ENCODE measurements around the gene AFP. TPM values are rescaled to one million over a fixed set of nuclear protein-coding genes. Genes with fewer than 3 reads are reported as not detected.

AFP gene
- total and polyA plus RNA-seq, 2 of the 13 experiments (the other 11 are each of a cell fraction or from before 2014, with no cell fraction given), result 9,434 to 13,105 TPM

DNA sequence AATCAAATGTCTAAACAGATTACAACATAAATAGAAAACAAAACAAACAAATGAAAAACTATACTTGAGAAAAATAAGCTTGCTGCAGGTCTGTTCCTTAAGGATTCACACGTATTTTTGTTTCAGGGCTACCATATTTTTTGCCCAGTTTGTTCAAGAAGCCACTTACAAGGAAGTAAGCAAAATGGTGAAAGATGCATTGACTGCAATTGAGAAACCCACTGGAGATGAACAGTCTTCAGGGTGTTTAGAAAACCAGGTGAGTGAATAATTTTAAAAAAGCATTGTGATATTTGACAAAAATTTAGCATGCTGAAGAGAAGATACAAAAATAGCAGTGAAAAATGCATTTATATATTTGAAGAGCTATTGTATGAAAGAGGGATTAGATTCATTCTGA is 2.0 kb downstream of the AFP start (continued):
- TF ChIP-seq, protein P1, sequence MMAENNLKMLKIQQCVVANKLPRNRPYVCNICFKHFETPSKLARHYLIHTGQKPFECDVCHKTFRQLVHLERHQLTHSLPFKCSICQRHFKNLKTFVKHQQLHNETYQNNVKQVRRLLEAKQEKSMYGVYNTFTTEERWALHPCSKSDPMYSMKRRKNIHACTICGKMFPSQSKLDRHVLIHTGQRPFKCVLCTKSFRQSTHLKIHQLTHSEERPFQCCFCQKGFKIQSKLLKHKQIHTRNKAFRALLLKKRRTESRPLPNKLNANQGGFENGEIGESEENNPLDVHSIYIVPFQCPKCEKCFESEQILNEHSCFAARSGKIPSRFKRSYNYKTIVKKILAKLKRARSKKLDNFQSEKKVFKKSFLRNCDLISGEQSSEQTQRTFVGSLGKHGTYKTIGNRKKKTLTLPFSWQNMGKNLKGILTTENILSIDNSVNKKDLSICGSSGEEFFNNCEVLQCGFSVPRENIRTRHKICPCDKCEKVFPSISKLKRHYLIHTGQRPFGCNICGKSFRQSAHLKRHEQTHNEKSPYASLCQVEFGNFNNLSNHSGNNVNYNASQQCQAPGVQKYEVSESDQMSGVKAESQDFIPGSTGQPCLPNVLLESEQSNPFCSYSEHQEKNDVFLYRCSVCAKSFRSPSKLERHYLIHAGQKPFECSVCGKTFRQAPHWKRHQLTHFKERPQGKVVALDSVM (CRISPR knock-in tag; IDR thresholded peaks at IDR 0.05), result no peak
- no peak for TF ChIP-seq ZBTB8A (CRISPR knock-in tag; IDR thresholded peaks at IDR 0.05; ENCODE audit: borderline replicate concordance, low read depth)
- TF ChIP-seq, protein P2, sequence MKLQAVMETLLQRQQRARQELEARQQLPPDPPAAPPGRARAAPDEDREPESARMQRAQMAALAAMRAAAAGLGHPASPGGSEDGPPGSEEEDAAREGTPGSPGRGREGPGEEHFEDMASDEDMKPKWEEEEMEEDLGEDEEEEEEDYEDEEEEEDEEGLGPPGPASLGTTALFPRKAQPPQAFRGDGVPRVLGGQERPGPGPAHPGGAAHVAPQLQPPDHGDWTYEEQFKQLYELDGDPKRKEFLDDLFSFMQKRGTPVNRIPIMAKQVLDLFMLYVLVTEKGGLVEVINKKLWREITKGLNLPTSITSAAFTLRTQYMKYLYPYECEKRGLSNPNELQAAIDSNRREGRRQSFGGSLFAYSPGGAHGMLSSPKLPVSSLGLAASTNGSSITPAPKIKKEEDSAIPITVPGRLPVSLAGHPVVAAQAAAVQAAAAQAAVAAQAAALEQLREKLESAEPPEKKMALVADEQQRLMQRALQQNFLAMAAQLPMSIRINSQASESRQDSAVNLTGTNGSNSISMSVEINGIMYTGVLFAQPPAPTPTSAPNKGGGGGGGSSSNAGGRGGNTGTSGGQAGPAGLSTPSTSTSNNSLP (IDR thresholded peaks at IDR 0.05; ENCODE audit: low read depth, low read length), result no peak
- 0 out of 2 replicates have a peak, but pooled peaks have one; percentile 7 for TF ChIP-seq MXD4 (CRISPR knock-in tag; IDR thresholded peaks at IDR 0.05)
- TF ChIP-seq, protein P3, sequence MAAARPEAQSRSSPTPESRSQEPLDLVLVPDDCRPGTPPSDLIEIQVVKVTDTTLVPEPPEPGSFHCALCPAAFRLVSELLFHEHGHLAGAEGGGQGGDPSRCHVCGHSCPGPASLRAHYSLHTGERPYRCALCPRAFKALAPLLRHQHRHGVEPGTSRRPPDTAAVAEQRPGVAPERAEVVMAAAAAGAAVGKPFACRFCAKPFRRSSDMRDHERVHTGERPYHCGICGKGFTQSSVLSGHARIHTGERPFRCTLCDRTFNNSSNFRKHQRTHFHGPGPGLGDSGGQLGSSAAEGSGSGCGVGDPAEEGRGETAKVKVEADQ (CRISPR knock-in tag; IDR thresholded peaks at IDR 0.05; ENCODE audit: borderline replicate concordance), result no peak
- no peak for TF ChIP-seq NRL (CRISPR knock-in tag; IDR thresholded peaks at IDR 0.05; ENCODE audit: borderline replicate concordance)
- no peak for TF ChIP-seq RARG (CRISPR knock-in tag; IDR thresholded peaks at IDR 0.05; ENCODE audit: low read depth)
- no peak for TF ChIP-seq ZNF34 (CRISPR knock-in tag; IDR thresholded peaks at IDR 0.05; ENCODE audit: borderline replicate concordance)
- no peak for TF ChIP-seq CCDC6 (CRISPR knock-in tag; IDR thresholded peaks at IDR 0.05)
- TF ChIP-seq PAF1 (CRISPR knock-in tag; IDR thresholded peaks at IDR 0.05), result 0 out of 2 replicates have a peak, but pooled peaks have one; percentile 10
- no peak for TF ChIP-seq CHD2 (IDR thresholded peaks at IDR 0.05; ENCODE audit: low read depth, low read length)
- no peak for TF ChIP-seq ZIK1 (CRISPR knock-in tag; IDR thresholded peaks at IDR 0.05; ENCODE audit: borderline replicate concordance, low read depth)
- no peak for TF ChIP-seq CAMTA2 (CRISPR knock-in tag; IDR thresholded peaks at IDR 0.05; ENCODE audit: borderline replicate concordance)
- TF ChIP-seq NCOR1 (IDR thresholded peaks at IDR 0.05; ENCODE audit: borderline replicate concordance, low read length), result no peak
- TF ChIP-seq, protein P4, sequence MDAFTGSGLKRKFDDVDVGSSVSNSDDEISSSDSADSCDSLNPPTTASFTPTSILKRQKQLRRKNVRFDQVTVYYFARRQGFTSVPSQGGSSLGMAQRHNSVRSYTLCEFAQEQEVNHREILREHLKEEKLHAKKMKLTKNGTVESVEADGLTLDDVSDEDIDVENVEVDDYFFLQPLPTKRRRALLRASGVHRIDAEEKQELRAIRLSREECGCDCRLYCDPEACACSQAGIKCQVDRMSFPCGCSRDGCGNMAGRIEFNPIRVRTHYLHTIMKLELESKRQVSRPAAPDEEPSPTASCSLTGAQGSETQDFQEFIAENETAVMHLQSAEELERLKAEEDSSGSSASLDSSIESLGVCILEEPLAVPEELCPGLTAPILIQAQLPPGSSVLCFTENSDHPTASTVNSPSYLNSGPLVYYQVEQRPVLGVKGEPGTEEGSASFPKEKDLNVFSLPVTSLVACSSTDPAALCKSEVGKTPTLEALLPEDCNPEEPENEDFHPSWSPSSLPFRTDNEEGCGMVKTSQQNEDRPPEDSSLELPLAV (CRISPR knock-in tag; conservative IDR thresholded peaks at IDR 0.05; ENCODE audit: low read depth), result no peak
- TF ChIP-seq, protein P5, sequence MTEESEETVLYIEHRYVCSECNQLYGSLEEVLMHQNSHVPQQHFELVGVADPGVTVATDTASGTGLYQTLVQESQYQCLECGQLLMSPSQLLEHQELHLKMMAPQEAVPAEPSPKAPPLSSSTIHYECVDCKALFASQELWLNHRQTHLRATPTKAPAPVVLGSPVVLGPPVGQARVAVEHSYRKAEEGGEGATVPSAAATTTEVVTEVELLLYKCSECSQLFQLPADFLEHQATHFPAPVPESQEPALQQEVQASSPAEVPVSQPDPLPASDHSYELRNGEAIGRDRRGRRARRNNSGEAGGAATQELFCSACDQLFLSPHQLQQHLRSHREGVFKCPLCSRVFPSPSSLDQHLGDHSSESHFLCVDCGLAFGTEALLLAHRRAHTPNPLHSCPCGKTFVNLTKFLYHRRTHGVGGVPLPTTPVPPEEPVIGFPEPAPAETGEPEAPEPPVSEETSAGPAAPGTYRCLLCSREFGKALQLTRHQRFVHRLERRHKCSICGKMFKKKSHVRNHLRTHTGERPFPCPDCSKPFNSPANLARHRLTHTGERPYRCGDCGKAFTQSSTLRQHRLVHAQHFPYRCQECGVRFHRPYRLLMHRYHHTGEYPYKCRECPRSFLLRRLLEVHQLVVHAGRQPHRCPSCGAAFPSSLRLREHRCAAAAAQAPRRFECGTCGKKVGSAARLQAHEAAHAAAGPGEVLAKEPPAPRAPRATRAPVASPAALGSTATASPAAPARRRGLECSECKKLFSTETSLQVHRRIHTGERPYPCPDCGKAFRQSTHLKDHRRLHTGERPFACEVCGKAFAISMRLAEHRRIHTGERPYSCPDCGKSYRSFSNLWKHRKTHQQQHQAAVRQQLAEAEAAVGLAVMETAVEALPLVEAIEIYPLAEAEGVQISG (CRISPR knock-in tag; IDR thresholded peaks at IDR 0.05), result no peak
- no peak for TF ChIP-seq ZNF337 (CRISPR knock-in tag; IDR thresholded peaks at IDR 0.05; ENCODE audit: borderline replicate concordance, low read depth)
- no peak for TF ChIP-seq CC2D1A (CRISPR knock-in tag; IDR thresholded peaks at IDR 0.05)
- TF ChIP-seq TARDBP (CRISPR knock-in tag; IDR thresholded peaks at IDR 0.05), result no peak
- TF ChIP-seq, protein P6, sequence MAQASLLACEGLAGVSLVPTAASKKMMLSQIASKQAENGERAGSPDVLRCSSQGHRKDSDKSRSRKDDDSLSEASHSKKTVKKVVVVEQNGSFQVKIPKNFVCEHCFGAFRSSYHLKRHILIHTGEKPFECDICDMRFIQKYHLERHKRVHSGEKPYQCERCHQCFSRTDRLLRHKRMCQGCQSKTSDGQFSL (CRISPR knock-in tag; IDR thresholded peaks at IDR 0.05), result no peak
- no peak for TF ChIP-seq TAF15 (IDR thresholded peaks at IDR 0.05; ENCODE audit: low read depth, low read length, poor library complexity, severe bottlenecking)
